Stimulated activated CD8-positive, alpha-beta memory T cell treated with anti-CD3 and anti-CD28 coated beads, Interleukin-4, amount 100 ng/mL, for 48 hours (primary cell): ENCODE results near the gene C20orf141.

Source experiments
- DNase-seq: peaks from one replicate; pipeline ENCODE4 v3.0.0-alpha.2; 2020

Gene C20orf141

GRCh38 chr20:2851086-2851485, 36.3 kb downstream of the C20orf141 start:
- no peak for DNase-seq

- DNase-seq, result no peak
Measured at GRCh38 chr20:2858591-2858990, 43.8 kb downstream of the C20orf141 start.

- no peak for DNase-seq
Measured at GRCh38 chr20:2859330-2860121, 44.7 kb downstream of the C20orf141 start.

- no peak for DNase-seq
Measured at GRCh38 chr20:2864626-2865025, 49.8 kb downstream of the C20orf141 start.

GRCh38 chr20:2865101-2865500, 50.3 kb downstream of the C20orf141 start:
- no peak for DNase-seq
